Fibroblast of skin of back (primary cell): ENCODE results near the gene TDRD12.
"Not testable (repeated sequence)": the region's sequence is repeated elsewhere in the genome, so short reads cannot be mapped to it uniquely, and the experiment has no call there.

Source experiments
- DNase-seq: peaks from one replicate; pipeline ENCODE4 v3.0.0-alpha.2; 2013

Gene TDRD12

GRCh38 chr19:32748497-32748896 lies 28.9 kb downstream of the TDRD12 start:
- DNase-seq: no peak

GRCh38 chr19:32748948-32749347 lies 29.4 kb downstream of the TDRD12 start:
- DNase-seq: no peak

DNA sequence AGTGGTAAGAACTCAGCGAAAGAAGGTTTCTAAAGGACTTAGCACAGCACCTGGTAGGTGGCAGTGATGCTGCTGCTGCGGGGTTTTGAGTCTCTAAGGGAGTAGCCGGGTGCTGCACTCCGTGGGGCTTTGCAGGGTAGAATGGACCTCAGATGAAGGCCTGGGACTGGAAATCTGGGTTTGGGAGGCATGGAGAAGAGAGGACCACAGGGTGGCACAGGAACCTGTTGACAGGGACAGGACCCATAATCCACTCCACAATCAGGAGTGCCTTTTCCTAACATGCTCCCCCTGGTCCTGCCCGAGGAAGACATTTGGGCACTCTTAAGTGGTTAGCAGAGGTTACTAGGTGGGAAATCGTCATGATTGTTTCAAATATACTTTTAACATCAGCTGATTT lies 29.8 kb downstream of the TDRD12 start:
- no peak for DNase-seq

GRCh38 chr19:32750441-32751055 lies 31.0 kb downstream of the TDRD12 start:
- DNase-seq: no peak

GRCh38 chr19:32751066-32751465 lies 31.5 kb downstream of the TDRD12 start:
- no peak for DNase-seq

GRCh38 chr19:32757189-32757588 lies 37.6 kb downstream of the TDRD12 start:
- no peak for DNase-seq

DNA sequence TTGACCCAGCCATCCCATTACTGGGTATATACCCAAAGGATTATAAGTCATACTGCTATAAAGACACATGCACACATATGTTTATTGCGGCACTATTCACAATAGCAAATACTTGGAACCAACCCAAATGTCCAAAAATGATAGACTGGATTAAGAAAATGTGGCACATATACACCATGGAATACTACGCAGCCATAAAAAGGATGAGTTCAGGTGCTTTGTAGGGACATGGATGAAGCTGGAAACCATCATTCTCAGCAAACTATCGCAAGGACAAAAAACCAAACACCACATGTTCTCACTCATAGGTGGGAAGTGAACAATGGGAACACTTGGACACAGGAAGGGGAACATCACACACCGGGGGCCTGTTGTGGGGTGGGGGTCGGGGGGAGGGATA lies 45.8 kb downstream of the TDRD12 start:
- not testable (repeated sequence) for DNase-seq

DNA sequence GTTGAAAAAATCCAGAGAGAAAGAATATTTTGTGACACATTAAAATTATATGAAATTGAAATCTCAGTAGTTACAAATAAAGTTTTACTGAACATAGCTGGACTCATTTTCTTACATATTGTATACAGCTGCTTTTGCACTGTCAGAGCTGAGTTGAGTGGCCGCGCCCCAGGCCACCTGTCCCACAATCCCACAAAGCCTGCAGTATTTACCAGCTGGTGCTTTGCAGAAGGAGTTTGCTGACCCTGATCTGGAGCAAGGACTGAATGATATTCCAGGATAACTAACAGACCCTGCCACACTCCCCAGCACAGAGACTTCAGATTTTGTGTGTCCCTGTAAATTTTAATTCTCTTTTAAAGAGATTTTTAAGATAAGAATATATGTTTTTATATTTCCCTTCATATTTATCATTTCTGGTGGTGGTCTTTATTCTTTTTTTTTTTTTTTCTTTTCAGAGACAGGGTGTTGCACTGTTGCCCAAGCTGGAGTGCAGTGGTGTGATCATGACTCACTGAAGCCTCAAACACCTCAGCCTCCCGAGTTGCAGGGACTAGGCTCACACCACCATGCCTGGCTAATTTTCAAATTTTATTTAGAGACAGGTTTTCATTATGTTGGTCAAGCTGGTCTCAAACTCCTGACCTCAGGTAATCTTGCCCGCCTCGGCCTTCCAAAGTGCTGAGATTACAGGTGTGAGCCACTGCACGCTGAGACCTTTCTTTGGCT lies 48.5 kb downstream of the TDRD12 start:
- no peak for DNase-seq

- DNase-seq: no peak
These were observed 52.0 kb downstream of the TDRD12 start for GRCh38 chr19:32771596-32771995.

DNA sequence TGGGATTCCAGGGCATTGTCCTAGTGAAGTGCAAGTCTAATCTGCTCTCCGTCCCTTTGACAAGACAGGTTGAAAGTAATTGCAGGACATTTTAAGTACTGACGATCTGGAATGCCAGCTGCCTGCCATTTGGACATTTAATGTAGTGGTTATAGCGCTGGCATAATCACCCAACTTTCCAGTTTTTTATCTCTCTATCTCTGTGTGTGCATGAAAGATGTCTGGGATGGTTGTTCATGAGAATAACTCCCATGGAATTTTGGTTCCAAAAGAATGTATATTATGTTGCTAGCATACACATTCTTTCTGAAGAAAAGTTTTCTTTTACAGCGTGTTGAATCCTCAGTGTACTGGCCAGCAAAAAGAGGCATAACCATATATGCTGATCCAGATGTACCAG lies 53.6 kb downstream of the TDRD12 start:
- DNase-seq: no peak

DNA sequence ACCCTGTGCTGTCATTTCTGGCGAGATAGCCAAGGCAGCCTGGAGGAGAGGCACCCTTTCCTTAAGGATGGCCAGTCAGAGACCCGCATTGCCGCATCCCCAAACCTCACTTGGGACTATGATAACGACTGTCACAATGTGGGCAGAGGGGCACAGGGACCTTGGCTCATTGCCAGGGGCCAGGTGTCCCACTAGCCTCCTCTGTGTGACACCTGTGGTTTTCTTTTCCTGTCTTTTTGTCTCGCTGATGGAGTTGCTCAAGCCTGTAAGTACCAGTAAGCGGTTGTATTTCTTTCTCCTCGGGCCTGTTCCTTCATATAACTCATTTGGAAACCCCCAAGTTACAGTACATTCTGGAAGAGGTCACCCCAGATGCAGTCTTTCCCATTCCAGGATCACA lies 59.5 kb downstream of the TDRD12 start:
- DNase-seq: no peak

GRCh38 chr19:32781280-32781679 lies 61.7 kb downstream of the TDRD12 start:
- no peak for DNase-seq

DNA sequence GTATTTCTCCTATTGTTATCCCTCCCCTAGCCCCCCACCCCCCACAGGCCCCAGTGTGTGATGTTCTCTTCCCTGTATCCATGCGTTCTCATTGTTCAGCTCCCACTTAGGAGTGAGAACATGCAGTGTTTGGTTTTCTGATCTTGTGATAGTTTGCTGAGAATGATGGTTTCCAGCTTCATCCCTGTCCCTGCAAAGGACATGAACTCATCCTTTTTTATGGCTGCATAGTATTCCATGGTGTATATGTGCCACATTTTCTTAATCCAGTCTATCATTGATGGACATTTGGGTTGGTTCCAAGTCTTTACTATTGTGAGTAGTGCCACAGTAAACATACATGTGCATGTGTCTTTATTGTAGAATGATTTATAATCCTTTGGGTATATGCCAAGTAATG lies 62.5 kb downstream of the TDRD12 start:
- not testable (repeated sequence) for DNase-seq

DNA sequence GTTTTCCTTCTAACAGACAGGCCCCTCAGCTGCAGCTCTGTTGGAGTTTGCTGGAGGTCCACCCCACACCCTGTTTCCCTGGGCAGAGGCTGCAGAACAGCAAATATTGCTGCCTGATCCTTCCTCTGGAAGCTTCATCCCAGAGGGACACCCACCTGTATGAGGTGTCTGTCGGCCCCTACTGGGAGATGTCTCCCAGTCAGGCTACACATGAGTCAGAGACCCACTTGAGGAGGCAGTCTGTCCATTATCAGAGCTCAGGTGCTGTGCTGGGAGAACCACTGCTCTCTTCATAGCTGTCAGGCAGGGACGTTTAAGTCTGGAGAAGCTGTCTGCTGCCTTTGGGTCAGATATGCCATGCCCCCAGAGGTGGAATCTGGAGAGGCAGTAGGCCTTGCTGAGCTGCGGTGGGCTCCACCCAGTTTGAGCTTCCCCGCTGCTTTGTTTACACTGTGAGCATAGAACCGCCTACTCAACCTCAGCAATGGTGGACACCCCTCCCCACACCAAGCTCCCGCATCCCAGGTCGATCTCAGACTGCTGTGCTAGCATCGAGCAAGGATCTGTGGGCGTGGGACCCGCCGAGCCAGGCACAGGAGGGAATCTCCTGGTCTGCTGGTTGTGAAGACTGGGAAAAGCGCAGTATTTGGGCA lies 67.7 kb downstream of the TDRD12 start:
- not testable (repeated sequence) for DNase-seq

GRCh38 chr19:32787895-32788294 lies 68.3 kb downstream of the TDRD12 start:
- DNase-seq: not testable (repeated sequence)

- DNase-seq: no peak
These were observed 69.9 kb downstream of the TDRD12 start for GRCh38 chr19:32789429-32789828.

DNA sequence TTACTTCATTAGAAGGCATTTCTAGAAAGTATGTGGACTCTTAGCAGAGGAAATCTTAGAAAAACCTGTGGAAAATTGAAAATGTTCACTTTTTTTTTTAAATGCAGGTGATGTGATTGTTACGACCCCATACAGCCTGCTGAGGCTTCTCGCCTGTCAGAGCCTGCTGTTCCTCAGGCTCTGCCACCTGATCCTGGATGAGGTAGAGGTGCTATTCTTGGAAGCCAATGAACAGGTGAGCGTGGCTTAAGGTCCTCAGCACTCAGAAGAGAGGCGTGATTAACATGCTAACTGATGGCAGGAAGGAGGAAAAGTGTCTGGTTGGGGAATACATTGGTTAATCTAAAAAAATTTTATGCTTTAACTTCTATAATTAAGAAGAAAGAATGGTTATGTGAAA lies 78.6 kb downstream of the TDRD12 start:
- DNase-seq: no peak

DNA sequence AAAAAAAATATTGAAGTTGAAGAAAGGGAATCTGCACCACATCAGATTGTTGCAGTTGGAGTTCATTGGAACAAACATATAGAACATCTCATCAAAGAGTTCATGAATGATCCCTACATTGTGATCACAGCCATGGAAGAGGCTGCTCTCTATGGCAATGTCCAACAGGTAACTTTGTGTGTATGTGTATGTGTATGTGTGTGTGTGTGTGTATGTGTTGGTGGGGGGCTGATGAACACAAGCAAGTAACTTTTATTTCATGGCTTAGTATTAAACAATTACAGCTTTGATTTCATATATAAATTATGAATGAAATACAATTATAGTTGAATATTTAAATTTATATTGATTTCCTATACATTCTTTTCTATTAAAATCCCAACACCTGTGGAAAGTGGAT lies 80.6 kb downstream of the TDRD12 start:
- no peak for DNase-seq

DNA sequence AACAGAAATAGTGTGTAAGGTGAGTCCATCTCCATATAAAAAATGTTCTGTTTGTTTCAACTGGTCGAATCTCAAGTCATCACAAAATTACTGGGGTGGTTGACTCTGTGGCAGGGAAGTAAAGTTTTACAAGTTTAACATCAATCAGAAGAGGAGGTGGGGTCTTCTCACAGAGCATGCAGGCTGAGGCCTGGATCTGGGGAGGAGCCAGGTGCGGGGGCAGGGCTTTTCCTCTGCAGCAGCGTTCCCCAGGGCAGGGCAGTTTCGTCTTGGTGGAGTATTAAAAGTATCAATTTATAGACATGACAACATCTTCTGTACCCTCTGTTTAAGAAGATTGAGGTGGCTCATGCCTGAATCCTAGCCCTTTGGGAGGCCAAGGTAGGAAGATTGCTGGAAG lies 81.2 kb downstream of the TDRD12 start:
- DNase-seq: no peak

DNA sequence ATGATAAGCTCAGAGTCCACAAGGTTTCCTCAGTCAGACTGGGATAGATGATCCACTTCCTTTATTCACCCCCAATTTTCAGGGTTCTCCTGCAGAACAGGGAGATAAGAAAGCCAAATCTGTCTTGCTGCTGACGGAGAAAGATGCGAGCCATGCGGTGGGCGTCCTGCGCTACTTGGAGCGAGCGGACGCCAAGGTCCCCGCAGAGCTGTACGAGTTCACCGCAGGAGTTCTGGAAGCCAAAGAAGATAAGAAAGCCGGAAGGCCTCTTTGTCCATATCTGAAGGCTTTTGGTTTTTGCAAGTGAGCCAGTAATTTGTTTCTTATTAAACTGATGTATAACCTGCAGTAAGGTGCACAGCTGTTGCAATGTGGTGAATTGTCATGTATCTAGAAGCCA lies 83.3 kb downstream of the TDRD12 start:
- no peak for DNase-seq

- DNase-seq: no peak
These were observed 88.7 kb downstream of the TDRD12 start for GRCh38 chr19:32808236-32808635.

- no peak for DNase-seq
These were observed 89.7 kb downstream of the TDRD12 start for GRCh38 chr19:32809254-32809653.

DNA sequence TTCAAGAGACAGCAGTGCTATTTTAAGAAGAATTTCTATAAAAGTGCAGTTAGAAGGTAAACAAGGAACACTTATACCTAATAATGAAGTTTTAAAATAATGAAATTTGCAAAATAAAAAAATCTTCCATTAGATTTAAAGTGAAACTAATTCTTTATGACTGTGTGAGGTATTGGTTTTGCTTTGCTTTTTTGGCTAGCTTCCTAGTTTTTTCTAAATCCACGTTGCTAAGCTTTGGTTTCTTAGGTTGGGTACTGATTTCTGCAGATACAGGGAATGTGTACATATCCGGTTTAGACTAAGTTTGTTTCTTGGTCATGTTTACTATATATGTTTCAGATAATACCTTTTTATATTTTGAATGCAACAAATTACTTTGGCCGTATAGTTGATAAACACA lies 90.2 kb downstream of the TDRD12 start:
- no peak for DNase-seq

- DNase-seq: no peak
These were observed 90.9 kb downstream of the TDRD12 start for GRCh38 chr19:32810452-32810851.
